IPS DF 4.7 (cell line): ENCODE data around the gene PRR4.

Experiments used
- DNase-seq: peaks from one replicate; pipeline ENCODE4 v3.0.0-alpha.2; 2013; ENCODE audit warnings: low spot score; ENCODE audit errors: extremely low read depth

PRR4 gene

GRCh38 chr12:10802587-10802986, 46.7 kb downstream of the PRR4 start, which contains the start of gene TAS2R7:
Gene TAS2R7 (minus strand): TSS chr12:10802627. CDS start chr12:10802570, 57 bp downstream.
- DNase-seq = no peak

GRCh38 chr12:10801741-10802140, 47.5 kb downstream of the PRR4 start:
- DNase-seq = no peak
